ENCODE data around the gene NELFA.

- TF ChIP-seq CTCF (IDR thresholded peaks at IDR 0.05) = no peak
- no peak for TF ChIP-seq POLR2A (IDR thresholded peaks at IDR 0.05)
Observed at GRCh38 chr4:1990348-1990645, 18.5 kb downstream of the NELFA start.

Measured in right lobe of liver (tissue), 4 donors.